Activated CD4-positive, alpha-beta T cell treated with anti-CD3 and anti-CD28 coated beads for 24 hours (primary cell): ENCODE results near the gene RPL5.
"Not testable (repeated sequence)": the region's sequence is repeated elsewhere in the genome, so short reads cannot be mapped to it uniquely, and the experiment has no call there.

ENCODE experiments used
- DNase-seq, 2 donors: peaks; one replicate each; pipeline ENCODE4 v3.0.0-alpha.2; 2020; ENCODE audit warnings: low read depth in 2 of 2

RPL5 gene

DNA sequence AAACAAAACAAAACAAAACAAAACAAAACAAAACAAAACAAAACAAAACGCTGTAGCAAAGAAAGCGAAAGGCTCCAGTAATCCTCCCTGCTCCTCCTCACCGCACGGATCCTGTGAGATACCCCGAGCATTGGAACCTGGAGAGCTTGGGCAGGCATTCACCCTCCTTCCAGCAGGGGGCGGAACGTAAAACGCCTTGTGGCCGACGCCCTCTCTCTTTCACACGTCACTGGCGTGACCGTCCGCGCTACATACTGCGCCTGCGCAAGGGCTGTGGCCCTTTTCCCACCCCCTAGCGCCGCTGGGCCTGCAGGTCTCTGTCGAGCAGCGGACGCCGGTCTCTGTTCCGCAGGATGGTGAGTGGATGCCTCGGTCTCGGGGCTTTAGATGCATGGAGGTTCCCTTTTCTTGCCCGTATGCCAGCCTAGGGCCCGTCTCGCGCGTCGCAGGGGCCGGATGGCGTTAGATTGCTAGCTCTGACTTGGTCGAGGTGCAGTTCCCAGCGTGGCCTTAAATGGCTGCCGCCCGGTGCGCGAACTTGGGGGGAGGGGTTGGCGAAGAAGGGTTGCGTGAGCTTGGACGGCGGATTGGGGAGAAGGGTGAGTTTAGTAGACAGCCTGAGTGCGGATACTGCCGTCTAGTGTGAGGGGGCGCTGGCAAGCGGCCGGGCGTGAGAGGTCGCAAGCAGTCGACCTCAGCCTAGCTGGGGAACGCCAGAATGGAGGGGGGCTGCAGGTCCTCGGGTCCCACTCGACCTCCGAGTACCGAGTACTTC, at the start of gene RPL5:
RPL5 (plus strand) TSS at position 279 of the 775 bp plus-strand sequence; CDS start at position 354, 75 bp downstream.
- peak; percentile 96 to 97 for DNase-seq

DNA sequence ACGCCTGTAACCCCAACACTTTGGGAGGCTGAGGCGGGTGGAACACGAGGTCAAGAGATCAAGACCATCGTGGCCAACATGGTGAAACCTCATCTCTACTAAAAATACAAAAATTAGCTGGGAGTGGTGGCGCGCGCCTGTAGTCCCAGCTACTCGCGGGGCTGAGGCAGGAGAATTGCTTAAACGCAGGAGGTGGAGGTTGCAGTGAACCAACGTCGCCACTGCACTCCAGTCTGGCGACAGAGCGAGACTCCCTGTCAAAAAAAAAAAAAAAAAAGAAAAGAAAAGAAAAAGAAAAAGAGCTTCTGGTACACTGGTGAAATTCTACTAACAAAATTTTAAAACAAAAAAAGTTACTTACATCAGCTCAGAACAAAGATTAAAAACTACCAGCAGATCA, 48.3 kb upstream of the RPL5 start:
- DNase-seq: not testable (repeated sequence)

DNA sequence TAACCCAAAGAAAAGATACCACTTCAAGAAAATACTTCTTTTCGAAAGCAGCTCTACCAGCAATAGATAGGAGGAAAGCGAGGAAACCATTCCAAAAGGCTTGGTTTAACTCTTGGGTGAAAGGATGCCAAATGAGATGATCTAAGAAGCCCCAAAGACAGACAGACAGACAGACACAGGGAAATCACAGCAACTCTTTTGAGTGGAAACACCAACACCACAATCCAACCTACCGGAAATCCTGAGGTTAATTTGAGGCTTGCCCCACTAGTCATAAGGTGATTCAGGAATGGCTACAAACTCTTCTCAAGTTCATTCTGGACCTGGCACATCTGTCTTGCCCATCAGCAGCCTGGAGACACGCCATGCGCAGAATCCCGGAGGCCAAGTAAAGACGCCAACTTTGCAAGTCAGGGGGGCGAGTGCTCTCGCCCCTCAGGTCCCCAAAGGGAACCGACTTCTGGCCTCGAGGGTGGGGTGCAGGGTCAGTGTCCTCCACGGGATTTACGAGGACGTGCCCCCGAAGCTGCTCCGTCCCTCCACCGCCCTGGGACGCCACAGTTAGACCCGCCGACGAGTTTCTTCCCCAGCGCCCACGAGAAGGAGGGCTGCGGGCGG, 47.7 kb upstream of the RPL5 start:
- DNase-seq: peak; percentile 4 to 7

DNA sequence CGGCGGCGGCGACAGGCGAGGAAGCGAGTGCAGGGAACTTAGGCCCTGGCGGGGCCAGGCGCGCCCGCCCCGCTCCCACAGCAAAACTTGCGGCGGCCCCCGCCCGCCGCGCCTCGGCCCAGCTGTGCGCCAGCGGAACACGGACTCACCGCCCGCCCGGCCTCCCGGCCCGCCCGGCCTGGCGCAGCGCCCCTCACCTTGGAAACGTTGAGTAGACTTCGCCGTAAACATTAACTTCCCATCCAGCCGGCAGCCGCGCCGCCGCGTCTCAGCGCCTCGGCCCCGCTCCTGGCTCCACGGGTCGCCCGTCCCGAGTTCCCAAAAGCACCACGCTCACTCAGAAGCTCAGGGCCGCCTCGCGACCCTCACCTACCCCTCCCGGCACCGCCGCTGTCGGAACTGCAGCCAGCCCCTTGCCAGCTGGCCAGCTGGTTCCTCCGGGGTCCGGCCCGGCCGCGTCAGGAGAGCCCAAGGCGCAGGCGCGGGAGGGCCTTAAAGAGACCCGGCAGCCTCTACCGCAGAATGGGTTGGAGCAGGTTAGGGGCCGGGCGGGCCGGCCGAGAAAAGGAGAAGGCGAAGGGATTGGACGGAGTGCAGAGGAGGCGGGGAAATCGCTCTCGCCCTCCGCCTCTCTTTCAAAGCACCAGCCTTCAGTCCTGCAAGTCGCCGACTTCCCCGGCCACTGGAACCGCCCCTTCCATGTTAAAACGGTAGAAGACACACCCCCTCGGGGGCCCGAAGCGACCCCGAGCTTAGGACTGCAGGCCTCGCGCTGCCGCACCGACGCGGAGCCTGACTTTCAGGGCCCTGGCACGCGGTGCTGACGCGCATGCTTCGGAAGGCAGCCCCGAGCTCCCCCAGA, 47.0 kb upstream of the RPL5 start, which contains the start of gene EVI5:
EVI5 (minus strand) TSS at position 470 of the 862 bp plus-strand sequence. CDS start 48,562 bp downstream, outside the sequence.
- peak; percentile 46 to 49 for DNase-seq

DNA sequence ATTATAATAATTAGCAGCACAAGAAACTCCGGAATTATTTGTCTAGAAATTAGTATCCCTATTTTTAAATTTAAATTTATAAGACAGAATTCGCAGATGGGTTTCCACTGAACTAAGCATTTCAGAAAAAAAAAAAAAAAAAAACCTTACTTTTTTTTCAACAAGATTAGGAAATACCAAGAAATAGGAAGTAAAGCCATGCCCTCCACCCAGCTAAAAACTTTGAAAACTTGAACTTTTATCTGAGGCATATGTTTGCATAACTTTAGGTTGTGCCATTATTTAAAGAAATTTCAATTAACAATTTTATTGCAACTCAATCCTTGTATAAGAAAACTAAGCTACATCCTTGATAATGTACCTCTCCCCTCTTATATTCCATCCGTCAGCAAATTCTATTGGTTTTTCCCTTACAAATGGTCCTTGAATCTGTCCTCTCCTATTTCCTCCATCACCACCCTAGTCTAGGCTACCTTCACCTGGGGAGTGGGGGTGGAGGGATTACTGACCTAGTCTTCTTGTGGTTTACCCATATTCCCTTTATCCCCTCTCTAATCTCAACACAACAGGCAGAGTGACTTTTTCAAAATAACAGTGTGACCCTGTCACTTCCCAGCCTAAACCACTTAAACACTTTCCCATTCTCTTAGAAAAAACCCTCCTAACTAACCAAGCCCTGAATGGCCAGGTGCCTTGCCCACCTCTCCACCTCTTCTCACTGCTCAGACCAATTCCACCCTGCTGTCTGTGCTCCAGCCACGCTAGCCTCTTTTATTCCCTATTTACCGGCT, 45.5 kb upstream of the RPL5 start:
- no peak for DNase-seq

DNA sequence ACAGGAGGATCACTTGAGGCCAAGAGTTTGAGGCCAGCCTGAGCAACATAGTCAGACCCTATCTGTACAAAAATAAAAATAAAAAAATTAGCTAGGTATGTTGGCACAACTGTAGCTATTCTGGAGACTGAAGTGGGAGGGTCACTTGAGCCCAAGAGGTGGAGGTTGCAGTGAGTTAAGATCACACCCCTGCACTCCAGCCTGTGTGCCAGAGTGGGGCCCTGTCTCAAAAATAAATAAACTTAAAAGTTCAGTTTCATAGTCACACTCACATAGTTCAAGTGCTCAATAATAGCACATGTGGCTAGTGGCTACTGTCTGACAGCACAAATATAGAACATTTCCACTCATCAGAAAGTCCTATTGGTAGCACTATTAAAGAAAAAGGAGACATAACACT, 41.8 kb upstream of the RPL5 start:
- DNase-seq: no peak

GRCh38 chr1:92790867-92791266, 41.0 kb upstream of the RPL5 start:
- DNase-seq: no peak

DNA sequence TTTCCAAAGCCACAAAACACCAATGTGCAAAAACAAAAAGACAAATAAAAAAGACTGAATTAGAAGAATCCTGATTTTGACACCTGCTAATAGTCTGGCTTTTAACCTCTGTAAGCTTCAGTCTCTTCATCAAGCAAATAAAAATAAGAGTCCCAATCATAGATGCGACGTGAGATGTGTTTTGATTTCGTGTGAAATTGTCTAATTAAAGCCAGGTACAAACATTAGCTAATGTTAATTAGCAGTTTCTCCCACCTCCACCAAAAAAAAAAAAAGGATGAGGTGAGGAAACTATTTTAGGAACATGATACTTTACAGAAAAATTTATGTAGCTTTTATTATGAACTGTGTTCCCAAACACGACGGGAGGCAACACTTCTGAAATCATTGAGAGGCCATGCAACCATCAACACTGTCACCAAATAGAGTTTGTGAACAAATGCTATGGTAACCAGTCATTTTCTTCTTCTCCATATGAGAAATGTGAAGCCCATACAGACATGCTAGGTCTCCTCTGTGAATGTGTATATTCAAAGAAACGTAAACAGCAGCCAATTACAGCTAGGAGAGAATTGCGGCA, 40.3 kb upstream of the RPL5 start:
- DNase-seq: no peak

DNA sequence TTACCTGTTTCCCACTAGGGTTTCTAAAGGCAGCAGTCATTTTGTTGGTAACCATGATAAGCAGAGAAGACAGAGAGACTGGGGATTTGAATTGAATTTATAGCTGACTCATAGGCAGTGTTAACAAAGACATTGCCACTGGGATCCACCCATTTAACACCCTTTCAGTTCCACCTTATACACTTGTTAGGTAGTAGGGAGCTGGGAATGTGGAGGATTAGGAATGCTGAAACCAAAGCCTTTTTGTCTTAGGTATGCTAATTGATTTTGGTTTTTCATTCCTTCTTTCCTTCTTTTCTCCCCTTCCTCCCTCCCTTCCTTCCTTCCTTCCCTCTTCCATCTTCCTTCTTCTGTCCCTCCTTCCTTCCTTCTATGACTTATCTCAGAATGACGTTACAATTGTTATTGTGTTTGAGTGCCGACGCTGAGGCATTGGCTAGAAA, 39.5 kb upstream of the RPL5 start:
- DNase-seq: no peak

- DNase-seq: no peak
These were observed 36.7 kb upstream of the RPL5 start for GRCh38 chr1:92795166-92795565.

GRCh38 chr1:92797297-92797696, 34.5 kb upstream of the RPL5 start:
- DNase-seq: no peak

GRCh38 chr1:92797961-92798360, 33.9 kb upstream of the RPL5 start:
- no peak for DNase-seq

DNA sequence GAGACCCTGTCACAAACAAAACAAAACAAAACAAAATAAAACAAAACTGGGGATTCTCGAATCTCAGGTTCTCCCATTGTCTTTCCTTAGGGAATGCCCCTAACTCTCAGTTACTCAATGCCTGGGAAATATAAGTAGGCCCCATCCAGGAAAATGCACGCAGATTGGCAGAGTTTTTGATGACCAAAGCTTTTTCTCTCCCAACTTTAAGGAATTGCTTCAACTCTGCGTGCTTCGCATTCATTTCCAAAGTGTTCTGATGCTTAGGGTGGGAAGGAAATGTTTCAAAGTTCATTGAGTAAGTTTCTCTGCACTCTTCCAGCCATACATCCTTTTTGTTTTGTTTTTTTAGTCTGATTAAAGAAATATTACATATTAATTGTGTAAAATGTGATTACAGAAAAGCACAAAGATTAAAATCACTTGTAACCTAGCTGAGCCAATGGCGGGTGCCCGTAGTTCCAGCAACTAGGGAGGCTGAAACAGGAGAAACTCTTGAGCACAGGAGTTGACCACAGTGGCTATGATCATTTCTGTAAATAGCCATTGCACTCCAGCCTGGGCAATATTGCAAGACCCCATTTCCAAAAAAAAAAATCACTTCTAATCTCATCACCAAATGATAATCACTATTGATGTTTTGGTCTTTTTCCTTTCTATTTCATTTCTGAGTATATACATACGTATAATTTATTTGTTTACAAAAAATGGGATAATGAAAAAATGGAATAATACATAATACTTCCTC, 28.5 kb upstream of the RPL5 start:
- DNase-seq: no peak

- DNase-seq: no peak
These were observed 27.1 kb upstream of the RPL5 start for GRCh38 chr1:92804721-92805201.

- DNase-seq: no peak
These were observed 26.6 kb upstream of the RPL5 start for GRCh38 chr1:92805216-92805615.

DNA sequence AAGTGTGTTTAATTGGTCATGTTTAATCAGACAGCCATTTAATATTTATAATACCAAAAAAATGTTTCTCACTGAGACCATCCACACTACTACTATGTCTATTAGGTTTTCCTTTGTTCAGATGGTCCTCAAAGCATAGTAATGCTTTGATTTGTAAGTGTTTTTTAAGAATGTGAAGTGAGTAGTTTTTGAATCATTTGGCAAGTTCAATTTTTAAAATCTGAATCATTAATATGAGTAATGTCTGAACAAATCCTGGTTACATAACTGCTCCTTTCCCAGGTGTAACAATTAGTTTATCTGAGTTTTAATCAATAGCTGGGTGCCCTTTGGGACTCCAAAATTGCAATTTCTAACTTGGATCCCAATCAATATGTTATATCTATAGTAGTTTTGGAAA, 23.5 kb upstream of the RPL5 start:
- no peak for DNase-seq

- DNase-seq: no peak
These were observed 15.1 kb upstream of the RPL5 start for GRCh38 chr1:92816732-92817131.

DNA sequence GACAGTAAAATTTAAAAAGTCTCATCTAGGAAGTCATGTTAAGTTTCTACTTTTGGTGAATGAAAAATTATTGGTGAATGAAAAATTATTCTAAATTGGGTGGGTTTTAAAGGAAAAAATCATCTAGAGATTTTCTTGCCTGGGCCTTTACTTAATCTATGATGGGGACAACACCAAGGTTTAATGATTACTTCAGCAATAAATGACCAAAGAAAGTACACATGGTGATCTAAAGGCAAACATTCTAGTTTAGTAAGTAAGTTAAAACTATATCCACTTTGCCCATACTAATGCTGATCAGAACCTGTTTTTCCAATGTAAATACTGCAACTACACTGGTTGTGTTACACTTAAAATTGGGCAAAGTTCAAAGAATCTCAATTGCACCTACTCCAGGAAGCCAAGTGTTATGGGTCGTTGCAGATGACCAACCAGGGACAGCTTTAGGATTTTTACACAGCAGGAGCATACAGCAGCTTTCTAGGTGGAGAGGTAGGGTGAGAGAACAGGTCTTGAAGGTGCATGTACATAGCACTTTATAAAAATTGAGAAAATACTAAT, 14.6 kb upstream of the RPL5 start:
- DNase-seq: no peak

- no peak for DNase-seq
These were observed 13.7 kb upstream of the RPL5 start for GRCh38 chr1:92817986-92818764.
